Activated CD8-positive, alpha-beta memory T cell treated with anti-CD3 and anti-CD28 coated beads for 4 hours (primary cell): Measurements from ENCODE around the gene THSD4.

Experiments used
- DNase-seq, 2 donors: peaks; one replicate each; pipeline ENCODE4 v3.0.0-alpha.2; 2020; ENCODE audit warnings: low read depth in 2 of 2

Gene THSD4

GRCh38 chr15:71224024-71224423 lies 108.8 kb downstream of the THSD4 start:
- DNase-seq, result no peak

GRCh38 chr15:71225851-71226250 lies 110.6 kb downstream of the THSD4 start:
- no peak for DNase-seq

- no peak for DNase-seq
Measured at GRCh38 chr15:71226536-71227455, 111.5 kb downstream of the THSD4 start.

- no peak for DNase-seq
Measured at GRCh38 chr15:71228403-71228802, 113.1 kb downstream of the THSD4 start.

DNA sequence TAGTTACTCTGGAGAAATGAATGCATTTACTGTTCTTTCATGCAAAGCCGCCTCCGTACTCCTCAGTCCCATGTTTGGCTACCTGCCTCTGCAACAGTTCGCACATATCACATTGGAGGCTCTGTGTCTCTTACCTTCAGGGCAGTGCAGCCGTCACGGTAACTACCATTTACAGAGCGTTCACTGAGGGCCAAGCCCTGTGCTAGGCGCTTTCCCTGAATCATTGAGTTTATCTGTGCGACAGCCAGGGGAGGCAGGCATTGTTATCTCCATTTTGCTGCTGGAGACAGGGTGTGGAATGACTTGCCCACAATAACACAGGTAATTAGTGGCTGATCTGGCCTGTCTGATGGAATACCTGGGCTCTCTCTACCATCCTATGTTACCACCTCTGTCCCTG lies 115.0 kb downstream of the THSD4 start:
- no peak for DNase-seq

DNA sequence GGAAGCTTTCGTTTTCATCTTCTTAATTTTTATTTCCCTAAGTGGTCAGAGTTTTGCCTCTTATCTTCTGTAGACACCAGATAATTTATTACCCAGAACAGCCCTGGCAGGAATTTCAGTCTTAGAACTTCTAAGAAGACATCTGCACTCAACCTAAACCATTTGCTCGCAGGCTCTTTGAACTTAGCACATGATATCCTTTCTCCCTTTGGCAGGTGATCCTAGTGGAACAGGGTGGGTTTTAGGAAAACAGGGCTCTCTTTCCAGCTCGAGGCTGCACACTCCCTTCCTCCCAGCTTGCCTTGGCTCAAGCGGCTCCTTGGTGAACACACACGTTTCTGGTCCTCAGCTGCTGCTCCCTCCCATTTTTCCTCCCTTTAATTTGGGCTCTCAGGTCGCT lies 116.5 kb downstream of the THSD4 start:
- DNase-seq, result no peak

GRCh38 chr15:71232411-71232810 lies 117.1 kb downstream of the THSD4 start:
- DNase-seq, result no peak

DNA sequence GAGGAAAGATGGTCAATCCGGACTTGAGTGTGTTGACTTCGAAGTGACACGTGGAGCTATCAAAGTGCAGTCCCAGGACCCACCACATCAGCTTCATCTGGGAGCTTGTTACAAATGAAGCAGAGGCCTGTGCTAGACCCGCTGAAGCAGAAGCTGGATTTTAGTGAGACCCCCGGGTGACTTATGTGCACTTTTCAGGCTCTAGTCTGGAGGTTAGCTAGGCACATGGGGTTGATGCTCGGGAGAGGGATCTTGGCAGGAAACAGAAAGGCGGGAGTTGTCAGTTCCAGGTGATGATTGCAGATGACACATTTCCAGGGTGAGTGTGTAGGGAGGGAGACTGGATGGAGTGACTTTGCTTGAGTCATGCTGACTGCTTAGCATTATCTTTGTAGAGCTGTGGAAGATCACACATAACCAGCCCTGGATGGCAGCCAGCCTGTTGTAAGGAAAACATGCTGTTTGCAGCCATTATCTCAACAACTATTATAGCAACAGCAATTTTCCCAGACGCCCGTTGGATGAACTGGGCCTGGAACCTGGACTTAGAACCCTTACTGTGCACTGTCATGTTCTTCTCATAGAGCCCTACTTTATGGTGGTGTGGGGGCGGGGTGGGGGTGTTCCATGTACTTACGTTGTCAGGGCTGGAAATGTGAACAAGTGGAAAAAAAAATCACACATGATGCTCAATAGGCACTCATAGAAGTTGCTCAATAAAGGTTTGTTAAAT lies 122.4 kb downstream of the THSD4 start:
- no peak for DNase-seq

GRCh38 chr15:71238926-71239325 lies 123.7 kb downstream of the THSD4 start:
- no peak for DNase-seq

DNA sequence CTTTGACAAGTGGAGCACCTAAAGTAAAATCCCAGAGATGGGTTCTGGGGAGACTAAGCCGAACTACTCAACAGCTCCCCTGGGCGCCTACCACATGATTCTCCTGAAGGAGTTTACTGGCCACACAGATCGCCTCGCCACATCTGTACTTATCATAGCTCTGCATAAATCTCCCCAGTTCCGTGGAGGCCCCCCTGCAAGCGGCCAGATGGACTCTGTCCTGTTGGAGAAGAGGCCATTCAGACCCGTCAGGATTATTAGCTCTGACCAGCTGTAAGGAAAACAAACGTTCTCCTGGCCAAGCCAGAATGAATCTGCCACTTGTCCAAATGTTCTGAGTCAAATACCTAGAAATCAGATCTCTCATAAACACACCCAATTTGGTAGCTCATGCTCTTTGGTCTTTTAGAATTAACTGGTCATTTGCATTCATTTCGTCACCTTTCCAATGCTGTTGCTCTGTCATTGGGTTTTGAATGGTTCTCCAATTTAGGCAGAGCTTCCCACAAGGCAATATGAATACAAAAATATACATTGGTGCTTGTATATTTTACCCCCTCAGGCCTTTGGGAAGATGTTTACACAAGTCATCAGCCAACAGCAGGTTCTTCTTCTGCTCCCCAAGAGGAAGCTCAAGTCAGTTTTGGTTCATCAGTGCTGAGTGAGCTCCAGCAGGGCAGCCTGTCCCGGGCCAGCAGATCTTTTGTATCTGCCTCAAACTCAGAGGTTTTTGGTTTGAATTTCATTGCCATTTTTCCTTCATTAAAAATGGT lies 124.5 kb downstream of the THSD4 start:
- no peak for DNase-seq

GRCh38 chr15:71242292-71242691 lies 127.0 kb downstream of the THSD4 start:
- DNase-seq, result no peak

DNA sequence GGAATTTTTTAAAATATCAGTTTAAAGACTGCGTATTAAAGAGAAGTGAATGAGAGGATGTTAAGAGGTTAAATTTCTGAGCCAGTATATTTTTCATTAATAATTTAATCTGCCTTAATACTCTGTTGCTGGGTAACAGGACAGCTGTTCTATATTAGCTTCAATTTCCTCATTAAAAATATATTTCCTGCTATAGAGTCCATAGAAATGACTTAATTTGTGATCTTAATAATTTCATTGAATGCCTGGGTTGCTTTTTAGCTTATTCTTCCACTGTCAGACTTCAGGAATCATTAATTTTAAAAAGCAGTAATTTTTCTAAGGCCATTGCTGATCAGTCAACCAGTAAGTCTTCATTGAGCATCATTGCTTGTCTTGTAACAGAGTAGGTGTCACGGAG lies 129.0 kb downstream of the THSD4 start:
- no peak for DNase-seq

GRCh38 chr15:71245588-71245987 lies 130.3 kb downstream of the THSD4 start:
- DNase-seq, result no peak

DNA sequence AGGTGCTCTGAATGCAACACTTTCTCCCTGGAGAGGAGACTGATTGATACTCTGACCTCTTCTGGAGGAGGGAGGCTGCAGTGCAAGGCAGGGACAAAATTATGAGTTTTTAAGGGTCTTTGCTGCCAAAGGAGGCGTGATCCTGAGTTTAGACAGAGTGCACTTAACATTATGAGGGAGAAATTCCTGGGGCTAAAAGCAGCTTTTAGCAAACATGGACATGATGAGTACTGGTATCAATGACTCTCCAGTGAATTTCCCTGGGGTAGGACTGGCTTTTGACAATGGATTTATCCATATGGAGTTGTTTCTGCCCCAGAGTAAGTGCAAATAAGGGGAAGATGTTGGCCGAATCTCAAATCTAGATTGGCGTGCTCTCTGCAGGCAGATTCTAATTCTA lies 133.1 kb downstream of the THSD4 start:
- no peak for DNase-seq

GRCh38 chr15:71249986-71250385 lies 134.7 kb downstream of the THSD4 start:
- no peak for DNase-seq

- DNase-seq, result no peak
Measured at GRCh38 chr15:71250936-71251583, 135.8 kb downstream of the THSD4 start.

DNA sequence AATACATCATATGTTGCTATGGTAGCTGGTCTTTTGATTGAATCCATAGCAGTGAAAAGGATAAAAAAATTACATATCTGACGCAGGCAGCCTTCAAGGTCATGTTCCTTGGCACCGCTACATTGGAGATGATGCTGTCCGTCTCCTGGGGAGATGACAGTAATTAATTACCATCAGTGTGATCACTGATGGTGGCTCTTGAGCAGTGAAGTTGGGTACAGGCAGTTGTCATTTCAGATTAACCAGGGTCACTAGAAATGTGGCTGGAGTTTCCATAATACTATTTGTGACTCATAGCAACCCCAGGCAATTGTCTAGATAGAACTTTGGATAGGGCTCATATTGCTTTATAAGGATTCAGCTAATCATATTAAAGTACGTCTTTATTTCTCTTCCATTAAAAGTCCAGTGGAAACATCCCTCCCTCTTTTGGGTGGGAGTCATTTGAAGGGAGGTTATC lies 136.3 kb downstream of the THSD4 start:
- no peak for DNase-seq

- DNase-seq, result no peak
Measured at GRCh38 chr15:71252044-71252739, 136.9 kb downstream of the THSD4 start.

- DNase-seq, result no peak
Measured at GRCh38 chr15:71252740-71253047, 137.4 kb downstream of the THSD4 start.

GRCh38 chr15:71254491-71254890 lies 139.2 kb downstream of the THSD4 start:
- DNase-seq, result no peak
